ENCODE data around the gene RNU7-1. TPM values are rescaled to one million over a fixed set of nuclear protein-coding genes. Genes with fewer than 3 reads are reported as not detected.

RNU7-1 gene
- total and polyA plus RNA-seq, 2 donors (not counting 1 experiment from before 2014, with no cell fraction given): not detected

GRCh38 chr12:6959805-6960592 is 16.4 kb downstream of the RNU7-1 start:
- Histone ChIP-seq H3K36me3 (ENCODE audit: control insufficient read depth, insufficient read depth, low read length) (no peaks in the 10 kb centered on the region), H3K79me2 (ENCODE audit: control insufficient read depth, insufficient read depth, low read length) (no peaks in the 10 kb centered on the region), H3K4me3 (replicated peaks in 1 of 4; ENCODE audit: control extremely low read depth in 1 of 4, insufficient read depth in 1 of 4, low read depth in 3 of 4, low read length in 4 of 4) (no peak overlapping the region), H3K27ac (ENCODE audit: insufficient read depth, low read length) (no peak overlapping the region), H3K9me3 (ENCODE audit: control insufficient read depth, insufficient read depth, low read depth, low read length) (no peaks in the 10 kb centered on the region), H3K27me3 (ENCODE audit: control insufficient read depth, insufficient read depth, low read length) (no peaks in the 10 kb centered on the region), H2AFZ (ENCODE audit: low read length) (no peak overlapping the region), H3K4me2 (ENCODE audit: extremely low read depth, insufficient read depth, low read length) (no peak overlapping the region), H4K20me1 (ENCODE audit: control insufficient read depth, extremely low read depth, insufficient read depth, low read length) (no peaks in the 10 kb centered on the region), H3K4me1 (ENCODE audit: control insufficient read depth, extremely low read depth, insufficient read depth, low read length) (peaks cover 4% of the 10 kb centered on the region), H3K9ac (ENCODE audit: insufficient read depth, low read length) (no peak overlapping the region)
- DNase-seq (ENCODE audit: low read depth in 2 of 2): no peak
- TF ChIP-seq EZH2 (IDR thresholded peaks at IDR 0.05; ENCODE audit: low read length, missing control alignments): no peak
- TF ChIP-seq CTCF (conservative IDR thresholded peaks at IDR 0.05 in 1 of 2, IDR thresholded peaks at IDR 0.05 in 1 of 2; ENCODE audit: low read depth in 1 of 2, low read length in 2 of 2): no peak

GRCh38 chr12:6960593-6961277 is 17.1 kb downstream of the RNU7-1 start:
- no peak overlapping the region for H3K27ac ChIP-seq (ENCODE audit: insufficient read depth, low read length)

More at GRCh38 chr12:6960593-6961277, 17.1 kb downstream of the RNU7-1 start:
- H3K9me3 ChIP-seq (ENCODE audit: control insufficient read depth, insufficient read depth, low read depth, low read length): no peaks in the 10 kb centered on the region
- no peaks in the 10 kb centered on the region for H3K36me3 ChIP-seq (ENCODE audit: control insufficient read depth, insufficient read depth, low read length)
- no peaks in the 10 kb centered on the region for H3K79me2 ChIP-seq (ENCODE audit: control insufficient read depth, insufficient read depth, low read length)
- DNase-seq (ENCODE audit: low read depth in 2 of 2): peak; percentile 21 to 33
- H3K27me3 ChIP-seq (ENCODE audit: control insufficient read depth, insufficient read depth, low read length): no peaks in the 10 kb centered on the region
- H3K4me1 ChIP-seq (ENCODE audit: control insufficient read depth, extremely low read depth, insufficient read depth, low read length): peaks cover 4% of the 10 kb centered on the region
- H2AFZ ChIP-seq (ENCODE audit: low read length): no peak overlapping the region
- H4K20me1 ChIP-seq (ENCODE audit: control insufficient read depth, extremely low read depth, insufficient read depth, low read length): no peaks in the 10 kb centered on the region
- H3K9ac ChIP-seq (ENCODE audit: insufficient read depth, low read length): no peak overlapping the region
- TF ChIP-seq EZH2 (IDR thresholded peaks at IDR 0.05; ENCODE audit: low read length, missing control alignments) (no peak), CTCF (conservative IDR thresholded peaks at IDR 0.05 in 1 of 2, IDR thresholded peaks at IDR 0.05 in 1 of 2; ENCODE audit: low read depth in 1 of 2, low read length in 2 of 2) (peak in 1 of 2 donors; percentile 27)
- H3K4me3 ChIP-seq (replicated peaks in 1 of 4; ENCODE audit: control extremely low read depth in 1 of 4, insufficient read depth in 1 of 4, low read depth in 3 of 4, low read length in 4 of 4): no peak overlapping the region
- H3K4me2 ChIP-seq (ENCODE audit: extremely low read depth, insufficient read depth, low read length): no peak overlapping the region
